Kidney epithelial cell (primary cell): ENCODE measurements around the gene ANKH. TPM values are rescaled to one million over a fixed set of nuclear protein-coding genes. Genes with fewer than 3 reads are reported as not detected.

ENCODE experiments used
- DNase-seq: peaks from one replicate; pipeline ENCODE4 v3.0.0-alpha.2; 2010; ENCODE audit warnings: low read depth
- H3K27me3 ChIP-seq: 2 replicates; pipeline ENCODE4 v1.6.0; 2011; ENCODE audit warnings: low read length; ENCODE audit not compliant: control insufficient read depth, insufficient read depth
- H3K36me3 ChIP-seq: 2 replicates; pipeline ENCODE4 v1.5.1; 2011; ENCODE audit warnings: low read length; ENCODE audit not compliant: control insufficient read depth, insufficient read depth
- H3K4me3 ChIP-seq: 2 replicates; pipeline ENCODE4 v1.5.1; 2011; ENCODE audit warnings: low read depth, mild to moderate bottlenecking, control low read depth, low read length
- CTCF ChIP-seq: IDR thresholded peaks from 2 replicates; pipeline ENCODE4 v1.5.1; 2011; ENCODE audit warnings: mild to moderate bottlenecking, moderate library complexity, low read length, control low read depth, inconsistent platforms; ENCODE audit not compliant: insufficient read depth, poor library complexity, severe bottlenecking
- total RNA-seq: library from RNA; depleted of rRNA; stranded (reverse); fragments of >200 nt; gene quantifications from 2 replicates; pipeline ENCODE4 v1.2.3, GENCODE V29; 2015

Gene ANKH
- total RNA-seq, 1 donor from 2014 or later = 15.8 TPM

GRCh38 chr5:14859150-14859549 is 12.4 kb downstream of the ANKH start:
- no peak for DNase-seq
- no peaks in the 10 kb centered on the region for H3K36me3 ChIP-seq
- TF ChIP-seq CTCF = no peak
- H3K27me3 ChIP-seq = no peaks in the 10 kb centered on the region
- no peak overlapping the region for H3K4me3 ChIP-seq

- DNase-seq = no peak
- no peaks in the 10 kb centered on the region for H3K27me3 ChIP-seq
- no peak for TF ChIP-seq CTCF
- no peak overlapping the region for H3K4me3 ChIP-seq
- no peaks in the 10 kb centered on the region for H3K36me3 ChIP-seq
Observed at GRCh38 chr5:14855366-14855765, 16.2 kb downstream of the ANKH start.

GRCh38 chr5:14854799-14855198 is 16.8 kb downstream of the ANKH start:
- Histone ChIP-seq H3K36me3 (no peaks in the 10 kb centered on the region), H3K4me3 (no peak overlapping the region), H3K27me3 (no peaks in the 10 kb centered on the region)
- DNase-seq = no peak
- TF ChIP-seq CTCF = no peak

- Histone ChIP-seq H3K36me3 (no peaks in the 10 kb centered on the region), H3K27me3 (no peaks in the 10 kb centered on the region), H3K4me3 (no peak overlapping the region)
- no peak for TF ChIP-seq CTCF
- no peak for DNase-seq
Observed at GRCh38 chr5:14853685-14854084, 17.9 kb downstream of the ANKH start.

GRCh38 chr5:14852779-14853178 is 18.8 kb downstream of the ANKH start:
- TF ChIP-seq CTCF = no peak
- Histone ChIP-seq H3K27me3 (no peaks in the 10 kb centered on the region), H3K36me3 (no peaks in the 10 kb centered on the region), H3K4me3 (no peak overlapping the region)
- DNase-seq = no peak

- no peaks in the 10 kb centered on the region for H3K36me3 ChIP-seq
- no peak overlapping the region for H3K4me3 ChIP-seq
- TF ChIP-seq CTCF = no peak
- no peaks in the 10 kb centered on the region for H3K27me3 ChIP-seq
- DNase-seq = no peak
Observed at GRCh38 chr5:14851999-14852526, 19.5 kb downstream of the ANKH start.
